ENCODE data around the gene PCDH9.

PCDH9 gene

GRCh38 chr13:67143544-67144115 lies 86.5 kb downstream of the PCDH9 start:
- no CpG with 5 or more reads among the region's 4 CpGs for WGBS (ENCODE audit: extremely low coverage, insufficient coverage, low lambda C conversion rate)
- Histone ChIP-seq H3K56ac (ENCODE audit: low read length) (no peak overlapping the region), H3K79me2 (ENCODE audit: control insufficient read depth, insufficient read depth, low read length) (no peaks in the 10 kb centered on the region), H3K23ac (ENCODE audit: low read length) (no peak overlapping the region), H4K5ac (ENCODE audit: low read length) (no peak overlapping the region), H3K4me2 (ENCODE audit: low read length) (no peak overlapping the region), H3K18ac (ENCODE audit: low read length) (no peak overlapping the region), H3K9ac (ENCODE audit: low read length) (no peak overlapping the region), H3K4ac (ENCODE audit: low read depth, low read length) (no peak overlapping the region), H4K8ac (ENCODE audit: low read depth, low read length) (no peak overlapping the region), H2BK5ac (ENCODE audit: low read length) (no peak overlapping the region), H3K27ac (ENCODE audit: low read depth, low read length) (no peak overlapping the region), H2BK120ac (ENCODE audit: low read depth, low read length) (no peak overlapping the region), H2BK15ac (replicated peaks; ENCODE audit: low read depth) (no peak overlapping the region), H2AK5ac (ENCODE audit: low read length) (no peak overlapping the region), H3K27me3 (ENCODE audit: insufficient read depth, low read length, poor library complexity) (no peaks in the 10 kb centered on the region), H3K79me1 (ENCODE audit: low read length) (no peaks in the 10 kb centered on the region), H3K4me1 (ENCODE audit: control insufficient read depth, low read depth, low read length) (no peaks in the 10 kb centered on the region), H3K4me3 (ENCODE audit: low read length) (no peak overlapping the region), H3K36me3 (ENCODE audit: control insufficient read depth, insufficient read depth, low read length) (no peaks in the 10 kb centered on the region)
- DNase-seq = no peak

- H3K27ac ChIP-seq (ENCODE audit: low read depth, low read length) = no peak overlapping the region
- no peak overlapping the region for H2AK5ac ChIP-seq (ENCODE audit: low read length)
- no peak overlapping the region for H2BK5ac ChIP-seq (ENCODE audit: low read length)
- no peak overlapping the region for H3K9ac ChIP-seq (ENCODE audit: low read length)
- no peak overlapping the region for H2BK15ac ChIP-seq (replicated peaks; ENCODE audit: low read depth)
- WGBS (ENCODE audit: extremely low coverage, insufficient coverage, low lambda C conversion rate) = no CpG with 5 or more reads among the region's 2 CpGs
- H3K4me2 ChIP-seq (ENCODE audit: low read length) = no peak overlapping the region
- H3K27me3 ChIP-seq (ENCODE audit: insufficient read depth, low read length, poor library complexity) = no peaks in the 10 kb centered on the region
- H3K4ac ChIP-seq (ENCODE audit: low read depth, low read length) = no peak overlapping the region
- H3K56ac ChIP-seq (ENCODE audit: low read length) = no peak overlapping the region
- H3K23ac ChIP-seq (ENCODE audit: low read length) = no peak overlapping the region
- no peak overlapping the region for H3K4me3 ChIP-seq (ENCODE audit: low read length)
- no peaks in the 10 kb centered on the region for H3K4me1 ChIP-seq (ENCODE audit: control insufficient read depth, low read depth, low read length)
- no peak for DNase-seq
- no peaks in the 10 kb centered on the region for H3K79me2 ChIP-seq (ENCODE audit: control insufficient read depth, insufficient read depth, low read length)
- H2BK120ac ChIP-seq (ENCODE audit: low read depth, low read length) = no peak overlapping the region
- no peaks in the 10 kb centered on the region for H3K36me3 ChIP-seq (ENCODE audit: control insufficient read depth, insufficient read depth, low read length)
- no peak overlapping the region for H4K8ac ChIP-seq (ENCODE audit: low read depth, low read length)
- H3K18ac ChIP-seq (ENCODE audit: low read length) = no peak overlapping the region
- no peak overlapping the region for H4K5ac ChIP-seq (ENCODE audit: low read length)
- H3K79me1 ChIP-seq (ENCODE audit: low read length) = no peaks in the 10 kb centered on the region
These were observed 90.1 kb downstream of the PCDH9 start for GRCh38 chr13:67140006-67140405.

- no CpG with 5 or more reads among the region's 4 CpGs for WGBS (ENCODE audit: extremely low coverage, insufficient coverage, low lambda C conversion rate)
- Histone ChIP-seq H4K5ac (ENCODE audit: low read length) (no peak overlapping the region), H3K27me3 (ENCODE audit: insufficient read depth, low read length, poor library complexity) (no peaks in the 10 kb centered on the region), H4K8ac (ENCODE audit: low read depth, low read length) (no peak overlapping the region), H2BK5ac (ENCODE audit: low read length) (no peak overlapping the region), H3K79me1 (ENCODE audit: low read length) (no peaks in the 10 kb centered on the region), H3K23ac (ENCODE audit: low read length) (no peak overlapping the region), H3K4ac (ENCODE audit: low read depth, low read length) (no peak overlapping the region), H2BK120ac (ENCODE audit: low read depth, low read length) (no peak overlapping the region), H2BK15ac (replicated peaks; ENCODE audit: low read depth) (no peak overlapping the region), H3K4me2 (ENCODE audit: low read length) (no peak overlapping the region), H2AK5ac (ENCODE audit: low read length) (no peak overlapping the region), H3K4me1 (ENCODE audit: control insufficient read depth, low read depth, low read length) (no peaks in the 10 kb centered on the region), H3K56ac (ENCODE audit: low read length) (no peak overlapping the region), H3K27ac (ENCODE audit: low read depth, low read length) (no peak overlapping the region), H3K18ac (ENCODE audit: low read length) (no peak overlapping the region), H3K36me3 (ENCODE audit: control insufficient read depth, insufficient read depth, low read length) (no peaks in the 10 kb centered on the region), H3K4me3 (ENCODE audit: low read length) (no peak overlapping the region), H3K79me2 (ENCODE audit: control insufficient read depth, insufficient read depth, low read length) (no peaks in the 10 kb centered on the region), H3K9ac (ENCODE audit: low read length) (no peak overlapping the region)
- DNase-seq = no peak
These were observed 90.6 kb downstream of the PCDH9 start for GRCh38 chr13:67139551-67139950.

GRCh38 chr13:67138970-67139369 lies 91.2 kb downstream of the PCDH9 start:
- no peaks in the 10 kb centered on the region for H3K27me3 ChIP-seq (ENCODE audit: insufficient read depth, low read length, poor library complexity)
- no peak overlapping the region for H2BK15ac ChIP-seq (replicated peaks; ENCODE audit: low read depth)
- no peak overlapping the region for H2BK5ac ChIP-seq (ENCODE audit: low read length)
- no peak overlapping the region for H3K23ac ChIP-seq (ENCODE audit: low read length)
- H4K8ac ChIP-seq (ENCODE audit: low read depth, low read length) = no peak overlapping the region
- H2AK5ac ChIP-seq (ENCODE audit: low read length) = no peak overlapping the region
- no peaks in the 10 kb centered on the region for H3K4me1 ChIP-seq (ENCODE audit: control insufficient read depth, low read depth, low read length)
- no peak overlapping the region for H3K4me2 ChIP-seq (ENCODE audit: low read length)
- H3K9ac ChIP-seq (ENCODE audit: low read length) = no peak overlapping the region
- H3K79me1 ChIP-seq (ENCODE audit: low read length) = no peaks in the 10 kb centered on the region
- DNase-seq = no peak
- no peak overlapping the region for H4K5ac ChIP-seq (ENCODE audit: low read length)
- H3K18ac ChIP-seq (ENCODE audit: low read length) = no peak overlapping the region
- no peaks in the 10 kb centered on the region for H3K36me3 ChIP-seq (ENCODE audit: control insufficient read depth, insufficient read depth, low read length)
- no peaks in the 10 kb centered on the region for H3K79me2 ChIP-seq (ENCODE audit: control insufficient read depth, insufficient read depth, low read length)
- H3K4ac ChIP-seq (ENCODE audit: low read depth, low read length) = no peak overlapping the region
- H3K4me3 ChIP-seq (ENCODE audit: low read length) = no peak overlapping the region
- no peak overlapping the region for H3K56ac ChIP-seq (ENCODE audit: low read length)
- WGBS (ENCODE audit: extremely low coverage, insufficient coverage, low lambda C conversion rate) = no CpG with 5 or more reads among the region's 4 CpGs
- no peak overlapping the region for H2BK120ac ChIP-seq (ENCODE audit: low read depth, low read length)
- H3K27ac ChIP-seq (ENCODE audit: low read depth, low read length) = no peak overlapping the region

- no peak overlapping the region for H3K27ac ChIP-seq (ENCODE audit: low read depth, low read length)
- H2BK120ac ChIP-seq (ENCODE audit: low read depth, low read length) = no peak overlapping the region
These were observed 92.9 kb downstream of the PCDH9 start for GRCh38 chr13:67137044-67137735.

GRCh38 chr13:67136157-67136556 lies 94.0 kb downstream of the PCDH9 start:
- WGBS (ENCODE audit: extremely low coverage, insufficient coverage, low lambda C conversion rate) = no CpG with 5 or more reads among the region's 5 CpGs
- Histone ChIP-seq H4K5ac (ENCODE audit: low read length) (no peak overlapping the region), H3K27ac (ENCODE audit: low read depth, low read length) (no peak overlapping the region), H3K23ac (ENCODE audit: low read length) (no peak overlapping the region), H3K4me1 (ENCODE audit: control insufficient read depth, low read depth, low read length) (no peaks in the 10 kb centered on the region), H3K36me3 (ENCODE audit: control insufficient read depth, insufficient read depth, low read length) (no peaks in the 10 kb centered on the region), H3K27me3 (ENCODE audit: insufficient read depth, low read length, poor library complexity) (no peaks in the 10 kb centered on the region), H3K18ac (ENCODE audit: low read length) (no peak overlapping the region), H3K4me3 (ENCODE audit: low read length) (no peak overlapping the region), H2BK120ac (ENCODE audit: low read depth, low read length) (no peak overlapping the region), H2AK5ac (ENCODE audit: low read length) (no peak overlapping the region), H2BK15ac (replicated peaks; ENCODE audit: low read depth) (no peak overlapping the region), H3K4ac (ENCODE audit: low read depth, low read length) (no peak overlapping the region), H3K9ac (ENCODE audit: low read length) (no peak overlapping the region), H4K8ac (ENCODE audit: low read depth, low read length) (no peak overlapping the region), H2BK5ac (ENCODE audit: low read length) (no peak overlapping the region), H3K56ac (ENCODE audit: low read length) (no peak overlapping the region), H3K4me2 (ENCODE audit: low read length) (no peak overlapping the region), H3K79me1 (ENCODE audit: low read length) (no peaks in the 10 kb centered on the region), H3K79me2 (ENCODE audit: control insufficient read depth, insufficient read depth, low read length) (no peaks in the 10 kb centered on the region)
- no peak for DNase-seq

More at GRCh38 chr13:67137044-67137735, 92.9 kb downstream of the PCDH9 start:
- no peak overlapping the region for H2AK5ac ChIP-seq (ENCODE audit: low read length)
- no peaks in the 10 kb centered on the region for H3K79me1 ChIP-seq (ENCODE audit: low read length)
- H2BK15ac ChIP-seq (replicated peaks; ENCODE audit: low read depth) = no peak overlapping the region
- H3K4me2 ChIP-seq (ENCODE audit: low read length) = no peak overlapping the region
- no peak overlapping the region for H3K9ac ChIP-seq (ENCODE audit: low read length)
- whole genome bisulfite sequencing (ENCODE audit: extremely low coverage, insufficient coverage, low lambda C conversion rate) = no CpG with 5 or more reads among the region's 6 CpGs
- no peak overlapping the region for H3K18ac ChIP-seq (ENCODE audit: low read length)
- no peak overlapping the region for H2BK5ac ChIP-seq (ENCODE audit: low read length)
- no peak overlapping the region for H3K4ac ChIP-seq (ENCODE audit: low read depth, low read length)
- H4K5ac ChIP-seq (ENCODE audit: low read length) = no peak overlapping the region
- no peaks in the 10 kb centered on the region for H3K79me2 ChIP-seq (ENCODE audit: control insufficient read depth, insufficient read depth, low read length)
- H4K8ac ChIP-seq (ENCODE audit: low read depth, low read length) = no peak overlapping the region
- H3K4me1 ChIP-seq (ENCODE audit: control insufficient read depth, low read depth, low read length) = no peaks in the 10 kb centered on the region
- H3K36me3 ChIP-seq (ENCODE audit: control insufficient read depth, insufficient read depth, low read length) = no peaks in the 10 kb centered on the region
- no peak overlapping the region for H3K23ac ChIP-seq (ENCODE audit: low read length)
- DNase-seq = no peak
- H3K4me3 ChIP-seq (ENCODE audit: low read length) = no peak overlapping the region
- H3K56ac ChIP-seq (ENCODE audit: low read length) = no peak overlapping the region
- H3K27me3 ChIP-seq (ENCODE audit: insufficient read depth, low read length, poor library complexity) = no peaks in the 10 kb centered on the region
